GM21723 (cell line): ENCODE measurements around the gene ASB11.

Experiments used
- ATAC-seq: cut with Tn5 transposase; IDR thresholded peaks from one replicate; pipeline ENCODE4 v1.9.1; 2021; ENCODE audit warnings: mild to moderate bottlenecking, moderate library complexity; ENCODE audit not compliant: unreplicated experiment

Gene ASB11

GRCh38 chrX:15315509-15315908 lies at the start of gene ASB11:
ASB11 (minus strand) TSS chrX:15315640; CDS start chrX:15315605, 35 bp downstream.
- ATAC-seq: no peak

- no peak for ATAC-seq
These were observed 44.3 kb upstream of the ASB11 start for GRCh38 chrX:15359701-15360100.

- ATAC-seq: no peak
These were observed 43.1 kb upstream of the ASB11 start for GRCh38 chrX:15358533-15358932.

GRCh38 chrX:15356444-15356843 lies 41.0 kb upstream of the ASB11 start:
- no peak for ATAC-seq

GRCh38 chrX:15350329-15350996 lies 35.0 kb upstream of the ASB11 start:
- ATAC-seq: no peak

GRCh38 chrX:15349046-15349445 lies 33.6 kb upstream of the ASB11 start:
- ATAC-seq: peak; percentile 75

GRCh38 chrX:15345976-15346375 lies 30.5 kb upstream of the ASB11 start:
- no peak for ATAC-seq

GRCh38 chrX:15344106-15344505 lies 28.7 kb upstream of the ASB11 start:
- no peak for ATAC-seq

- no peak for ATAC-seq
These were observed 27.6 kb upstream of the ASB11 start for GRCh38 chrX:15343075-15343476.

- no peak for ATAC-seq
These were observed 25.4 kb upstream of the ASB11 start for GRCh38 chrX:15340867-15341266.

- ATAC-seq: no peak
These were observed 20.6 kb upstream of the ASB11 start for GRCh38 chrX:15336023-15336413.

- peak; percentile 98 for ATAC-seq
These were observed 19.9 kb upstream of the ASB11 start, which contains the start of gene PIGA for GRCh38 chrX:15335135-15336022. PIGA (minus strand) TSS chrX:15335523; CDS start chrX:15331930, 3,593 bp downstream.

- no peak for ATAC-seq
These were observed 19.1 kb upstream of the ASB11 start for GRCh38 chrX:15334561-15334960.

- no peak for ATAC-seq
These were observed 13.4 kb upstream of the ASB11 start for GRCh38 chrX:15328821-15329220.

- no peak for ATAC-seq
These were observed 12.7 kb upstream of the ASB11 start for GRCh38 chrX:15328131-15328530.

GRCh38 chrX:15322472-15322871 lies 7.0 kb upstream of the ASB11 start:
- no peak for ATAC-seq

GRCh38 chrX:15322072-15322471 lies 6.6 kb upstream of the ASB11 start:
- ATAC-seq: no peak

- ATAC-seq: no peak
These were observed 6.0 kb upstream of the ASB11 start for GRCh38 chrX:15321447-15321846.

- ATAC-seq: no peak
These were observed 4.9 kb upstream of the ASB11 start for GRCh38 chrX:15320297-15320696.

GRCh38 chrX:15319075-15319474 lies 3.6 kb upstream of the ASB11 start:
- no peak for ATAC-seq

GRCh38 chrX:15314472-15314871 lies 968 bp downstream of the ASB11 start:
- ATAC-seq: no peak

- no peak for ATAC-seq
These were observed 4.3 kb downstream of the ASB11 start for GRCh38 chrX:15311119-15311518.
